IMR-90 (cell line): Measurements from ENCODE around the gene TRIM44. TPM values are rescaled to one million over a fixed set of nuclear protein-coding genes. Genes with fewer than 3 reads are reported as not detected.

ENCODE experiments used
- ATAC-seq: fragments of 200-7000 bp; cut with Tn5 transposase; 2 replicates; pipeline ENCODE4 v1.9.1; 2020; ENCODE audit warnings: low read depth, mild to moderate bottlenecking, moderate library complexity
- BruUV-seq: library from RNA; stranded (reverse); fragments of 400-500 nt; replicated peaks from 2 replicates; lab custom pipeline; 2021; lab: Mats Ljungman, UMichigan
- CTCF ChIA-PET: fragments of 300-600 bp; formaldehyde crosslinking; extraction: SDS; loops from one replicate; lab custom pipeline; 2021; ENCODE audit warnings: antibody characterized with exemption; lab: Yijun Ruan, JAX
- POLR2A ChIA-PET: fragments of 300-600 bp; sonication (Branson Sonifier 250); formaldehyde crosslinking; loops from one replicate; lab custom pipeline; 2022; ENCODE audit warnings: antibody characterized with exemption; ENCODE audit not compliant: unreplicated experiment; lab: Charles Lee
- DNase-seq: peaks from one replicate; pipeline ENCODE4 v3.0.0; 2013
- H2AFZ ChIP-seq: replicated peaks from 2 replicates; pipeline ENCODE3; 2013; ENCODE audit warnings: low read length, mild to moderate bottlenecking; ENCODE audit not compliant: poor library complexity
- H2AK5ac ChIP-seq: 2 replicates; pipeline ENCODE4 v1.6.1; 2013; ENCODE audit warnings: low read depth, low read length, inconsistent platforms
- H2AK9ac ChIP-seq: replicated peaks from 2 replicates; pipeline ENCODE3; 2013; ENCODE audit warnings: mild to moderate bottlenecking, low read depth, low read length, moderate library complexity; ENCODE audit not compliant: poor library complexity
- H2BK120ac ChIP-seq: 2 replicates; pipeline ENCODE4 v1.6.1; 2013; ENCODE audit warnings: low read depth, low read length, inconsistent platforms
- H2BK15ac ChIP-seq: 3 replicates; pipeline ENCODE4 v1.6.1; 2013; ENCODE audit warnings: low read depth, low read length, inconsistent platforms
- H2BK20ac ChIP-seq: 2 replicates; pipeline ENCODE4 v1.6.1; 2013; ENCODE audit warnings: low read depth, mild to moderate bottlenecking, inconsistent platforms, low read length, moderate library complexity
- H2BK5ac ChIP-seq: 2 replicates; pipeline ENCODE4 v1.6.1; 2013; ENCODE audit warnings: mild to moderate bottlenecking, low read depth, low read length, inconsistent platforms; ENCODE audit not compliant: poor library complexity, severe bottlenecking
- H3K14ac ChIP-seq: replicated peaks from 2 replicates; pipeline ENCODE4 v1.6.1; 2013; ENCODE audit warnings: low read depth, low read length, inconsistent platforms
- H3K18ac ChIP-seq: 2 replicates; pipeline ENCODE4 v1.6.1; 2013; ENCODE audit warnings: low read depth, low read length, control low read depth
- H3K23ac ChIP-seq: 2 replicates; pipeline ENCODE4 v1.6.1; 2013; ENCODE audit warnings: low read depth, low read length, inconsistent platforms
- H3K27ac ChIP-seq: 2 replicates; pipeline ENCODE4 v1.5.1; 2013; ENCODE audit warnings: mild to moderate bottlenecking, control low read depth, low read length; ENCODE audit not compliant: insufficient read depth
- H3K27me3 ChIP-seq: 2 replicates; pipeline ENCODE4 v1.6.1; 2013; ENCODE audit warnings: low read length; ENCODE audit not compliant: control insufficient read depth, insufficient read depth
- H3K36me3 ChIP-seq: 2 replicates; pipeline ENCODE4 v1.6.1; 2013; ENCODE audit warnings: low read length, mixed read lengths; ENCODE audit not compliant: control insufficient read depth, insufficient read depth
- H3K4ac ChIP-seq: 2 replicates; pipeline ENCODE4 v1.6.1; 2013; ENCODE audit warnings: low read depth, low read length, inconsistent platforms
- H3K4me1 ChIP-seq: 2 replicates; pipeline ENCODE4 v1.6.1; 2013; ENCODE audit warnings: low read length, mixed read lengths; ENCODE audit not compliant: control insufficient read depth, insufficient read depth
- H3K4me2 ChIP-seq: 2 replicates; pipeline ENCODE4 v1.6.1; 2013; ENCODE audit warnings: low read depth, mild to moderate bottlenecking, control low read depth, low read length, moderate library complexity
- H3K4me3 ChIP-seq: 2 replicates; pipeline ENCODE4 v1.5.1; 2013; ENCODE audit warnings: low read depth, mild to moderate bottlenecking, control low read depth, low read length, moderate library complexity; ENCODE audit not compliant: insufficient read depth
- H3K56ac ChIP-seq: 2 replicates; pipeline ENCODE4 v1.6.1; 2013; ENCODE audit warnings: low read length, inconsistent platforms; ENCODE audit not compliant: insufficient read depth; ENCODE audit errors: extremely low read depth
- H3K79me1 ChIP-seq, 2 experiments: 2 replicates each; pipeline ENCODE4 v1.6.1; 2013; ENCODE audit warnings: low read length in 2 of 2, inconsistent platforms in 1 of 2, low read depth in 1 of 2
- H3K9ac ChIP-seq: 2 replicates; pipeline ENCODE4 v1.6.1; 2013; ENCODE audit warnings: low read depth, low read length, control low read depth
- H3K9me1 ChIP-seq: 2 replicates; pipeline ENCODE4 v1.6.1; 2013; ENCODE audit warnings: low read length, inconsistent platforms; ENCODE audit not compliant: insufficient read depth
- H3K9me3 ChIP-seq: 2 replicates; pipeline ENCODE4 v1.6.1; 2013; ENCODE audit warnings: low read length; ENCODE audit not compliant: control insufficient read depth, insufficient read depth
- H4K20me1 ChIP-seq: 2 replicates; pipeline ENCODE4 v1.6.1; 2013; ENCODE audit warnings: low read length, inconsistent platforms; ENCODE audit not compliant: insufficient read depth
- H4K5ac ChIP-seq: 2 replicates; pipeline ENCODE4 v1.6.1; 2013; ENCODE audit warnings: mild to moderate bottlenecking, low read depth, low read length, control low read depth
- H4K8ac ChIP-seq, 2 experiments: 2 replicates each; pipeline ENCODE4 v1.6.1; 2013; ENCODE audit warnings: low read depth in 2 of 2, low read length in 2 of 2, control low read depth in 1 of 2, inconsistent platforms in 1 of 2
- H4K91ac ChIP-seq: 2 replicates; pipeline ENCODE4 v1.6.1; 2013; ENCODE audit warnings: low read depth, low read length, inconsistent platforms; ENCODE audit not compliant: insufficient read depth
- BHLHE40 ChIP-seq: fragments of 150-350 bp; IDR thresholded peaks from 2 replicates; pipeline ENCODE4 v1.6.1; 2016; ENCODE audit warnings: mild to moderate bottlenecking, low read depth, low read length
- MAFK ChIP-seq: IDR thresholded peaks from 2 replicates; pipeline ENCODE4 v1.6.1; 2012; ENCODE audit warnings: low read depth, low read length, improper control_type of control experiment
- MAZ ChIP-seq: IDR thresholded peaks from 2 replicates; pipeline ENCODE4 v1.6.1; 2012; ENCODE audit warnings: low read depth, mild to moderate bottlenecking, low read length, improper control_type of control experiment, moderate library complexity, borderline replicate concordance
- MXI1 ChIP-seq: IDR thresholded peaks from 2 replicates; pipeline ENCODE4 v1.6.1; 2012; ENCODE audit warnings: low read depth, mild to moderate bottlenecking, low read length, moderate library complexity, borderline replicate concordance
- POLR2A ChIP-seq: IDR thresholded peaks from 2 replicates; pipeline ENCODE4 v1.6.1; 2012; ENCODE audit warnings: mild to moderate bottlenecking, low read depth, low read length
- RAD21 ChIP-seq: IDR thresholded peaks from 2 replicates; pipeline ENCODE4 v1.6.1; 2012; ENCODE audit warnings: low read length, improper control_type of control experiment
- SMC3 ChIP-seq: fragments of 150-350 bp; IDR thresholded peaks from 2 replicates; pipeline ENCODE4 v1.6.1; 2016; ENCODE audit warnings: low read depth, mild to moderate bottlenecking, antibody characterized with exemption, low read length, moderate library complexity
- WGBS, 2 experiments: methylation state at CpG; one replicate each; pipeline versions ENCODE4 v1.1.5 to v1.1.7; 2013; ENCODE audit warnings: missing lambda C conversion rate in 2 of 2; ENCODE audit not compliant: insufficient read length in 1 of 2; ENCODE audit errors: extremely low coverage in 2 of 2; 5-methylcytosine and 5-hydroxymethylcytosine counted together
- dilution Hi-C: fragments of 300-500 bp; cut with HindIII; formaldehyde crosslinking; loops from one replicate; pipeline ENCODE4 v1.14.3; 2018; ENCODE audit warnings: low sequenced_read_pairs; ENCODE audit not compliant: unreplicated experiment
- in situ Hi-C: fragments of 300-500 bp; cut with MboI; formaldehyde crosslinking; loops from 3 replicates; pipeline ENCODE4 v1.14.3; 2019; ENCODE audit warnings: low sequenced_read_pairs, inconsistent platforms, mixed read lengths
- intact Hi-C: fragments of 100-400 bp; cut with micrococcal nuclease; formaldehyde crosslinking; loops from 2 replicates; pipeline ENCODE4 v1.10.0; 2022
- polyA plus RNA-seq, 3 experiments: library from polyadenylated mRNA; depleted of rRNA; stranded (reverse); fragments of >200 nt; gene quantifications; 2 replicates each; pipeline ENCODE4 v1.2.3, GENCODE V29; 2012; ENCODE audit warnings: low replicate concordance in 1 of 3
- total RNA-seq: library from RNA; depleted of rRNA; stranded (reverse); fragments of >200 nt; gene quantifications from 2 replicates; pipeline ENCODE4 v1.2.3, GENCODE V29; 2012
- TF ChIP-seq, protein P1 (sequence below): conservative IDR thresholded peaks from 2 replicates; pipeline ENCODE4 v1.5.1; 2012; ENCODE audit warnings: mild to moderate bottlenecking, low read depth, low read length, improper control_type of control experiment
- TF ChIP-seq, protein P2 (sequence below): fragments of 150-350 bp; IDR thresholded peaks from 2 replicates; pipeline ENCODE4 v1.6.1; 2016; ENCODE audit warnings: low read depth, mild to moderate bottlenecking, low read length, moderate library complexity, borderline replicate concordance

The TRIM44 gene
- total and polyA plus RNA-seq, 2 of the 4 experiments (the other 2 are of a cell fraction), result 50.7 to 104 TPM

DNA sequence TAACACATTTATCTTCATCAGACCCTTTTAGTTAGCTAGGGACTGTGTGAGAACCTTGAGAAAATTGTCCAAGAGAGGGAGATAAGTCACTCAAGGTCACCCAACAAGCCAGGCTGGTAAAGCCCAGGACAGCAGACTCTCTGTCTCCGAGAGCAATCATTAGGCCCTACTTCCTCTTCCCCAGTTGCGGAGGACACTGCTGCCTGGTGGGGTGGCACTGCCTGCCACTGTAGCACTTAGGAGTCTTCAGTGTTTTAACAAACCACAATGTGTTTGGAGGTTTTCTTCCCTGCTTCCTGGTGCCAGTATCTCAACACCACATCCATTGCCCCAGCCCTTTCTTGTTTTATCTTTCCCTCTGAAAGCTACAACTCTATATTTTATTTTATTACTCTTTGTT is 149.2 kb downstream of the TRIM44 start:
- Histone ChIP-seq H2AK5ac (no peak overlapping the region), H4K5ac (no peak overlapping the region)

More for the DNA sequence above, 149.2 kb downstream of the TRIM44 start:
- Histone ChIP-seq H4K91ac (no peak overlapping the region), H3K27me3 (no peaks in the 10 kb centered on the region), H3K9ac (no peak overlapping the region), H3K27ac (no peak overlapping the region), H4K20me1 (no peaks in the 10 kb centered on the region), H2BK120ac (no peak overlapping the region), H3K79me1 (peaks cover 0 to 12% of the 10 kb centered on the region in 2 experiments; a peak in 2 of 4 replicates), H3K4me1 (peaks cover 2% of the 10 kb centered on the region), H3K18ac (no peak overlapping the region), H3K56ac (no peak overlapping the region), H3K9me1 (no peaks in the 10 kb centered on the region), H3K9me3 (no peaks in the 10 kb centered on the region), H4K8ac (no peak overlapping the region), H3K14ac (no peak overlapping the region), H3K4me2 (no peak overlapping the region), H2AFZ (no peak overlapping the region), H3K36me3 (no peaks in the 10 kb centered on the region; the same call in 1 of the 2 replicates), H3K4me3 (no peak overlapping the region), H2BK15ac (no peak overlapping the region), H3K23ac (no peak overlapping the region), H2AK9ac (no peak overlapping the region), H2BK5ac (no peak overlapping the region), H2BK20ac (no peak overlapping the region), H3K4ac (no peak overlapping the region)
- ATAC-seq, result no peak
- in situ Hi-C loops (loop anchor here (25.0 kb wide), 1 partner anchor 676 kb away; no protein-coding TSS in a partner anchor), dilution Hi-C loops (no loop called here), intact Hi-C loops (no loop called here)
- POLR2A ChIA-PET, result no interaction called here
- BruUV-seq, result no TSS peak
- TF ChIP-seq MXI1, result no peak
- TF ChIP-seq, protein P1, sequence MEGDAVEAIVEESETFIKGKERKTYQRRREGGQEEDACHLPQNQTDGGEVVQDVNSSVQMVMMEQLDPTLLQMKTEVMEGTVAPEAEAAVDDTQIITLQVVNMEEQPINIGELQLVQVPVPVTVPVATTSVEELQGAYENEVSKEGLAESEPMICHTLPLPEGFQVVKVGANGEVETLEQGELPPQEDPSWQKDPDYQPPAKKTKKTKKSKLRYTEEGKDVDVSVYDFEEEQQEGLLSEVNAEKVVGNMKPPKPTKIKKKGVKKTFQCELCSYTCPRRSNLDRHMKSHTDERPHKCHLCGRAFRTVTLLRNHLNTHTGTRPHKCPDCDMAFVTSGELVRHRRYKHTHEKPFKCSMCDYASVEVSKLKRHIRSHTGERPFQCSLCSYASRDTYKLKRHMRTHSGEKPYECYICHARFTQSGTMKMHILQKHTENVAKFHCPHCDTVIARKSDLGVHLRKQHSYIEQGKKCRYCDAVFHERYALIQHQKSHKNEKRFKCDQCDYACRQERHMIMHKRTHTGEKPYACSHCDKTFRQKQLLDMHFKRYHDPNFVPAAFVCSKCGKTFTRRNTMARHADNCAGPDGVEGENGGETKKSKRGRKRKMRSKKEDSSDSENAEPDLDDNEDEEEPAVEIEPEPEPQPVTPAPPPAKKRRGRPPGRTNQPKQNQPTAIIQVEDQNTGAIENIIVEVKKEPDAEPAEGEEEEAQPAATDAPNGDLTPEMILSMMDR, result no peak
- TF ChIP-seq MAFK, result no peak
- TF ChIP-seq, protein P2, sequence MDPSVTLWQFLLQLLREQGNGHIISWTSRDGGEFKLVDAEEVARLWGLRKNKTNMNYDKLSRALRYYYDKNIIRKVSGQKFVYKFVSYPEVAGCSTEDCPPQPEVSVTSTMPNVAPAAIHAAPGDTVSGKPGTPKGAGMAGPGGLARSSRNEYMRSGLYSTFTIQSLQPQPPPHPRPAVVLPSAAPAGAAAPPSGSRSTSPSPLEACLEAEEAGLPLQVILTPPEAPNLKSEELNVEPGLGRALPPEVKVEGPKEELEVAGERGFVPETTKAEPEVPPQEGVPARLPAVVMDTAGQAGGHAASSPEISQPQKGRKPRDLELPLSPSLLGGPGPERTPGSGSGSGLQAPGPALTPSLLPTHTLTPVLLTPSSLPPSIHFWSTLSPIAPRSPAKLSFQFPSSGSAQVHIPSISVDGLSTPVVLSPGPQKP, result no peak
- TF ChIP-seq POLR2A, result no peak
- no peak for TF ChIP-seq MAZ
- TF ChIP-seq BHLHE40, result no peak
- TF ChIP-seq SMC3, result no peak
- no peak for TF ChIP-seq RAD21
- CTCF ChIA-PET, result interaction anchor here (0.7 to 2.5 kb wide), 2 partner anchors 10 to 24 kb away, joined by 3 to 19 read pairs; no protein-coding TSS in a partner anchor
- DNase-seq, result no peak
- no CpG with 5 or more reads among the region's 2 CpGs for WGBS, 2 experiments
